ENCODE data around the gene SND1. TPM values are rescaled to one million over a fixed set of nuclear protein-coding genes. Genes with fewer than 3 reads are reported as not detected.

The SND1 gene
- total and polyA plus RNA-seq, 2 of the 4 experiments (the other 2 are of a cell fraction) = 154 to 294 TPM

- no TSS peak for BruUV-seq (replicated peaks)
- peaks cover 15% of the 10 kb centered on the region for H4K20me1 ChIP-seq (ENCODE audit: insufficient read depth, low read length)
- H3K9me1 ChIP-seq (ENCODE audit: insufficient read depth, low read length) = peaks cover 22% of the 10 kb centered on the region
- H3K14ac ChIP-seq (replicated peaks; ENCODE audit: low read depth, low read length) = no peak overlapping the region
- no peak overlapping the region for H2AK5ac ChIP-seq (ENCODE audit: low read depth, low read length)
- H3K27me3 ChIP-seq (ENCODE audit: control insufficient read depth, insufficient read depth, low read length) = no peaks in the 10 kb centered on the region
- no peak overlapping the region for H2BK20ac ChIP-seq (ENCODE audit: low read depth, low read length)
- peaks cover 5% of the 10 kb centered on the region; the same call in 1 of the 2 replicates for H3K4me1 ChIP-seq (ENCODE audit: control insufficient read depth, insufficient read depth, low read length)
- H3K18ac ChIP-seq (ENCODE audit: low read depth, low read length) = no peak overlapping the region
- WGBS, 2 experiments (ENCODE audit: extremely low coverage in 2 of 2, insufficient read length in 1 of 2) = 73% methylated on average over 3 of the region's 8 CpGs; no CpG with 5 or more reads in 1 of the 2 experiments
- intact Hi-C loops (cut with micrococcal nuclease) = no loop called here
- H3K36me3 ChIP-seq (ENCODE audit: control insufficient read depth, insufficient read depth, low read length) = 0 out of 2 replicates have a peak, but pooled peaks cover 1% of the 10 kb centered on the region
- no peak overlapping the region for H2AFZ ChIP-seq (replicated peaks; ENCODE audit: low read length, poor library complexity)
- H4K5ac ChIP-seq (ENCODE audit: low read depth, low read length) = no peak overlapping the region
- H2BK120ac ChIP-seq (ENCODE audit: low read depth, low read length) = no peak overlapping the region
- H3K4me3 ChIP-seq (ENCODE audit: insufficient read depth, low read depth, low read length) = no peak overlapping the region
- dilution Hi-C loops (cut with HindIII; ENCODE audit: low sequenced_read_pairs, unreplicated experiment) = no loop called here
- H3K79me1 ChIP-seq (ENCODE audit: low read depth in 1 of 2, low read length in 2 of 2) = peaks cover 39 to 78% of the 10 kb centered on the region in 2 experiments
- H4K8ac ChIP-seq (ENCODE audit: low read depth in 2 of 2, low read length in 2 of 2) = no peak overlapping the region
- no peak overlapping the region for H2BK5ac ChIP-seq (ENCODE audit: low read depth, low read length, poor library complexity, severe bottlenecking)
- H4K91ac ChIP-seq (ENCODE audit: insufficient read depth, low read depth, low read length) = no peak overlapping the region
- H3K27ac ChIP-seq (ENCODE audit: insufficient read depth, low read length) = no peak overlapping the region
- no peak for TF ChIP-seq RAD21 (IDR thresholded peaks at IDR 0.05; ENCODE audit: low read length)
- no peak for TF ChIP-seq NFE2L2 (IDR thresholded peaks at IDR 0.05; ENCODE audit: low read depth, low read length)
- TF ChIP-seq SMC3 (IDR thresholded peaks at IDR 0.05; ENCODE audit: low read depth, low read length) = no peak
- TF ChIP-seq CEBPB (IDR thresholded peaks at IDR 0.05; ENCODE audit: low read depth, low read length) = no peak
- TF ChIP-seq BHLHE40 (IDR thresholded peaks at IDR 0.05; ENCODE audit: low read depth, low read length) = no peak
- TF ChIP-seq MAFK (IDR thresholded peaks at IDR 0.05; ENCODE audit: low read depth, low read length) = no peak
- no peaks in the 10 kb centered on the region for H3K9me3 ChIP-seq (ENCODE audit: control insufficient read depth, insufficient read depth, low read length)
- H3K9ac ChIP-seq (ENCODE audit: low read depth, low read length) = no peak overlapping the region
- H3K4me2 ChIP-seq (ENCODE audit: low read depth, low read length) = no peak overlapping the region
- no peak overlapping the region for H3K23ac ChIP-seq (ENCODE audit: low read depth, low read length)
- ATAC-seq (ENCODE audit: low read depth) = no peak
- ChIA-PET CTCF (no interaction called here), POLR2A (ENCODE audit: unreplicated experiment) (no interaction called here)
- in situ Hi-C loops (cut with MboI; ENCODE audit: low sequenced_read_pairs) = no loop called here
- H3K4ac ChIP-seq (ENCODE audit: low read depth, low read length) = no peak overlapping the region
- H2AK9ac ChIP-seq (replicated peaks; ENCODE audit: low read depth, low read length, poor library complexity) = no peak overlapping the region
- H3K56ac ChIP-seq (ENCODE audit: extremely low read depth, insufficient read depth, low read length) = no peak overlapping the region
- no peak for DNase-seq
- H2BK15ac ChIP-seq (ENCODE audit: low read depth, low read length) = no peak overlapping the region
Observed at GRCh38 chr7:128006550-128007302, 354.7 kb downstream of the SND1 start.
